HEK293T (cell line): ENCODE data around the gene GRIK2.

Experiments
- ELF4 ChIP-seq: fragments of 450-650 bp; IDR thresholded peaks from 2 replicates; pipeline ENCODE4 v1.6.1; 2017; ENCODE audit warnings: antibody characterized with exemption
- FOXM1 ChIP-seq: fragments of 450-650 bp; IDR thresholded peaks from 2 replicates; pipeline ENCODE4 v1.6.1; 2017; ENCODE audit warnings: mild to moderate bottlenecking, borderline replicate concordance
- LEF1 ChIP-seq: fragments of 450-650 bp; IDR thresholded peaks from 2 replicates; pipeline ENCODE4 v1.6.1; 2017; ENCODE audit warnings: mild to moderate bottlenecking, borderline replicate concordance
- NFRKB ChIP-seq: fragments of 450-650 bp; IDR thresholded peaks from 2 replicates; pipeline ENCODE4 v1.6.1; 2016; ENCODE audit warnings: mild to moderate bottlenecking, moderate library complexity
- SP1 ChIP-seq: fragments of 450-650 bp; IDR thresholded peaks from 2 replicates; pipeline ENCODE4 v1.6.1; 2017

GRCh38 chr6:101444717-101445116 lies 51.2 kb downstream of the GRIK2 start:
- TF ChIP-seq SP1: no peak
- TF ChIP-seq FOXM1: no peak
- TF ChIP-seq NFRKB: no peak
- no peak for TF ChIP-seq LEF1
- no peak for TF ChIP-seq ELF4
